GM19043 (cell line): Measurements from ENCODE around the gene GSTP1.
"Not testable (repeated sequence)": the region's sequence is repeated elsewhere in the genome, so short reads cannot be mapped to it uniquely, and the experiment has no call there.

Experiments used
- ATAC-seq: cut with Tn5 transposase; IDR thresholded peaks from one replicate; pipeline ENCODE4 v1.9.1; 2021; ENCODE audit warnings: low read depth; ENCODE audit not compliant: unreplicated experiment

The GSTP1 gene

DNA sequence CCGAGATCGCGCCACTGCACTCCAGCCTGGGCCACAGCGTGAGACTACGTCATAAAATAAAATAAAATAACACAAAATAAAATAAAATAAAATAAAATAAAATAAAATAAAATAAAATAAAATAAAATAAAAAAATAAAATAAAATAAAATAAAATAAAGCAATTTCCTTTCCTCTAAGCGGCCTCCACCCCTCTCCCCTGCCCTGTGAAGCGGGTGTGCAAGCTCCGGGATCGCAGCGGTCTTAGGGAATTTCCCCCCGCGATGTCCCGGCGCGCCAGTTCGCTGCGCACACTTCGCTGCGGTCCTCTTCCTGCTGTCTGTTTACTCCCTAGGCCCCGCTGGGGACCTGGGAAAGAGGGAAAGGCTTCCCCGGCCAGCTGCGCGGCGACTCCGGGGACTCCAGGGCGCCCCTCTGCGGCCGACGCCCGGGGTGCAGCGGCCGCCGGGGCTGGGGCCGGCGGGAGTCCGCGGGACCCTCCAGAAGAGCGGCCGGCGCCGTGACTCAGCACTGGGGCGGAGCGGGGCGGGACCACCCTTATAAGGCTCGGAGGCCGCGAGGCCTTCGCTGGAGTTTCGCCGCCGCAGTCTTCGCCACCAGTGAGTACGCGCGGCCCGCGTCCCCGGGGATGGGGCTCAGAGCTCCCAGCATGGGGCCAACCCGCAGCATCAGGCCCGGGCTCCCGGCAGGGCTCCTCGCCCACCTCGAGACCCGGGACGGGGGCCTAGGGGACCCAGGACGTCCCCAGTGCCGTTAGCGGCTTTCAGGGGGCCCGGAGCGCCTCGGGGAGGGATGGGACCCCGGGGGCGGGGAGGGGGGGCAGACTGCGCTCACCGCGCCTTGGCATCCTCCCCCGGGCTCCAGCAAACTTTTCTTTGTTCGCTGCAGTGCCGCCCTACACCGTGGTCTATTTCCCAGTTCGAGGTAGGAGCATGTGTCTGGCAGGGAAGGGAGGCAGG, at the start of gene GSTP1:
Gene GSTP1, plus strand, starts transcription at position 566 of the 958 bp plus-strand sequence. Its CDS starts 32 bp downstream, at position 598.
- peak; percentile 59 for ATAC-seq

DNA sequence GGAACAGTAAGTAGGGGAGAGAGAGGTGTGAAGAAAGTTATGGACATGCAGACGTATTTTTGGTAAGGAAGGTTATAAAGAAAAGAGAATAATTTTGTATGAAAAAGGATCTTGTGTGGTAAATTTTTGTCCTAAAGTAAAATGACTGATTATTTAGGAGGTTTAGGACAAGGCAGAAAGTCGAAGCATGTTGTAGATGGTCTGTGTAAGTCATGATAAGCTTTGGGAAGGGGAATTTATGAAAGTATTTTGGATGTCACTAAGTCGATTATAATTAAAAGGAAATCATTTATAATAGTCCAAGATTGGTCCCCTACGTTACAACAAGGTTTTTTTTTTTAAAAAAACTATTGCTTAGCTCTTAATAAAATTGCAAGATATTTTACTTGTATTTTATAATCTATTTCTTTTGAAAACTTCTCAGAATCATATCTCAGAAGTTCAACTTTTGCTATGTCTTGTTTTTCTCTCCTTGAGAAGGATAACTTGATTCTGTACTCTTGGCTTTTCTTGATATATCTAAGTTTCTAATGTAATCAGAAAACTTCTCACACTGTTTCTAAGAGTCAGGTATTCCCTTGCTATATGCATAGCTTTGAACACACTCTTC, 49.4 kb upstream of the GSTP1 start:
- no peak for ATAC-seq

DNA sequence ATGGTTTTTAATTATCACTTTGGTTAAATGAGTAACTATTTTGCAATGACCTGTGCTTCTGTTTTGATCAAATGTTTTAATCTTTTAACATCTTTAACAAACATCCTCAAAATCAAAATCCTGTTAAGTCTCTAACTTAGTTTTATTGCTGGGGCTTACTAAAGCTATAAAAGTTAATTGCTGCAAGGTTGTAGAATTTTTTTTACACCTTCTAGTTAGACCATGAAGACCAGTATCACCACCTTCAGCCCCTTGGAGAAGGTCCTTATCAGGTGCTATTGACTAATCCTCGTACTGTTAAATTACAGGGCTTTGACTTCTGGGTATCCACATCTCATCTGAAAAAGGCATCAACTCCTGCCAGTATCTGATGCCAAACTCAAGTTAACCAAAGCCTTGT, 48.1 kb upstream of the GSTP1 start:
- ATAC-seq = no peak

- ATAC-seq = no peak
These were observed 45.3 kb upstream of the GSTP1 start for GRCh38 chr11:67538306-67538705.

DNA sequence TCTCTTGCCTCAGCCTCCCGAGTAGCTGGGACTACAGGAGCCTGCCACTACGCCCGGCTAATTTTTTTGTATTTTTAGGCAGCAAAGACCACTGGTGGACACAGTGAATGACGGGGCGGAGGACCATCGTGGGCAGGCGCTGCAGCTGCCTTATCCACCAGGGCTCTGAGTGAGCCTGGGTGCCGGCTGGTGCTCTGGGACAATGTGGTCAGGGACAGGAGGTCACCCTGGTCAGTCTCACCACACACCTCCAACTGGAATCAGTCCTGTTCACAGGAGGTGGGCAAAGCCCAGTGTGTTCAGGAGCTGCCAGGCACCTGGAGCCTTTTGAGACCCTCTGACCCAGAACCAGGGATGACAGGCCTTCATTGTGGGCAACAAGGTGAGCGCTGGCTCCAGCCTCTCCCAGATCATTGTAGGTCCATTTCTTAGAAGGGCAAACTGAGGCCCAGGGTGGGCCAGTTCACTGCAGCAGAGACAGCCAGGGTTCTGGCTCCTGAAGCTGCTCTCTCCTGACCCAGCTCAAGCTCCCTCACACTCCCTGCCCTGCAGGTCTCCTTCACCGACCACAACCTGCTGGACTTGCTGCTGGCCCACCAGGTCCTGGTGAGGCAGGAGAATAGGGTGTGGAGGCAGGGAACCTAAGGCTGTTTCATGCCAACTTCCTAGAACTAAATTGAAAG, 44.6 kb upstream of the GSTP1 start:
- no peak for ATAC-seq

- no peak for ATAC-seq
These were observed 44.1 kb upstream of the GSTP1 start for GRCh38 chr11:67539550-67539949.

GRCh38 chr11:67541198-67541597, 42.4 kb upstream of the GSTP1 start:
- no peak for ATAC-seq

- no peak for ATAC-seq
These were observed 41.4 kb upstream of the GSTP1 start for GRCh38 chr11:67542169-67542568.

DNA sequence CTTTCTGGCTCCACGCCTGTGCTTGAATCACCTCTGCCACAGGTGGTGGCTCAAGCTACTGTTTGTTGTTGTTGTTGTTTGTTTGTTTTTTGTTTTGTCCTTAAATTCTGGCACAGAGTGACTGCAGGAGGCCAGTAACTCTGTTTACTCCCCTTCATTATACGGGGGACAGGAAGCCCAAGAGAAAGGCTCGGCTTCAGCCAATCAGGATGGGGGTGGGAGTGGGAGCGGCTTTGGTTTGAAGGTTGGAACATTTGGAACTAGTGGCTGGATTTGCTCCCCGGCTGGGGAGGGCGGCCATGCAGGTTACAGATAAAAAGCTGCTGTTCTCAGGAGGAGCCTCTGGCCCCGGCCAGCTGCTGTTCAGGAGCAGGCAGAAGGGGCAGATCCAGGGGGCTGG, 40.6 kb upstream of the GSTP1 start:
- ATAC-seq = no peak

DNA sequence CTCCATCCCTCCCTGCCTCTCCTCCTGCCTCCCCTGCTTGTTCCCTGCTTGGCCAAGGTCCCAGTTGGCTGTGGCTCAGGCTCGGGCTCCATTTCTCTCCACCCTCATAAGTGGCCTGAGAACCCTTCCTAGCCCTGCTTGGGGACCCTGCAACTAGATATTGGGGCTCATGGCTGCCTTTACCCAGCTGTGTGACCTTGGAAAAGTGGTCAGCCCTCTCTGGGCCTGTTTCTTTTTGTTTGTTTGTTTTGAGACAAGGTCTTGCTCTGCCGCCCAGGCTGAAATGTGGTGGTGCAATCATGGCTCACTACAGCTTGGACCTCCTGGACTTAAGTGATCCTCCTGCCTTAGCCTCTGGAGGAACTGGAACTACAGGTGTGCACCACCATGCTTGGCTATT, 40.0 kb upstream of the GSTP1 start:
- no peak for ATAC-seq

GRCh38 chr11:67544616-67545242, 38.9 kb upstream of the GSTP1 start:
- no peak for ATAC-seq

DNA sequence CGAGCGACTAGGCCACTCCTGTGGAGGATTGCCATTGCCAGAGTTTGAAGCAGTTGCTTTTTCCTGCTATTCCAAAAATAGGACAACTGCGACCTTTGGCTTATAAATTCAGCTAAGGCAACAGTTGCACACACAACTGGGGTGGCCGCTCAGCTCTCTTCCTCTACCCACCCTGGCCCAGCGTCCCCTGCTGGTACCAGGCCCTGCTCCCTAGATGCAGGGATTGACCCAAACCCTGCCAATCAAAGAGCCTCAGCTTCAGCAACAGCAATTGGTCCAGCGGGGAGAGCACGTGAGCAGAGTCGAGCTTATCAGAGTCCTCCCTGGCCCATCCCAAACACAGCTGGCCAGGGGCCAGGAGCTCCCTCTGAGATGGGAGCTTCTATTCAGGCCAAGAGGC, 38.3 kb upstream of the GSTP1 start:
- no peak for ATAC-seq

GRCh38 chr11:67548112-67548511, 35.5 kb upstream of the GSTP1 start:
- ATAC-seq = not testable (repeated sequence)

GRCh38 chr11:67548555-67549110, 35.0 kb upstream of the GSTP1 start:
- no peak for ATAC-seq

DNA sequence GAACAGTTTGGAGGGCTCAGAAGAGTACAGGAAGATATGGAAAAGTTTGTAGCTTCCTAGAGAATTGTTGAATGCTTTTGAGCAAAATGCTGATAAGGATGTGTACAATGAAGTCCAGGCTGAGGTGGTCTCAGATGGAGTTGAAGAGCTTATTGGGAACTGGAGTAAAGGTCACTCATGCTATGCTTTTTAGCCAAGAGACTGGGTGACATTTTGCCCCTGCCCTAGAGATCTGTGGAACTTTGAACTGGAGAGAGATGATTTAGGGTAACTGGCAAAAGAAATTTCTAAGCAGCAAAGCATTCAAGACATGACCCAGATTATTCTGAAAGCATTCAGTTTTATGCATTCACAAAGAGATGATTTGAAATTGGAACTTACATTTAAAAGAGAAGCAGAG, 32.5 kb upstream of the GSTP1 start:
- ATAC-seq = no peak

- ATAC-seq = not testable (repeated sequence)
These were observed 31.9 kb upstream of the GSTP1 start for GRCh38 chr11:67551697-67552096.

DNA sequence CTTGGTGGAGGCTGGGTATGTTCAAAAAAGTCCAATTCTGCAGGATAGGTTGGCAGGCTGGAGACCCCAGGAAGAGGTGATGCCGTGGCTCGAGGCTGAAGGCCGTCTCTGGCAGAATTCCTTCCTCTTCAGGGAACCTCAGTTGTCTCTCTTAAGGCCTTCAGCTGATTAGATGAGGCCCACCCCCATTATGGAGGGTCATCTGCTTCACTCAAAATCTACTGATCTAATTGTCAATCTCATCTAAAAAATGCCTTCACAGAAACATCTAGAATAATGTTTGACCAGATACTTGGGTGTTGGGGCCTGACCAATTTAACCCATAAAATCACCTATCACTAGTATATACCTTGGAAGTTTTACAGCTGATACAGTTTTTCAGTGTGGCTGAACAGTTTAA, 27.4 kb upstream of the GSTP1 start:
- ATAC-seq = no peak

- no peak for ATAC-seq
These were observed 25.4 kb upstream of the GSTP1 start for GRCh38 chr11:67558084-67558772.

DNA sequence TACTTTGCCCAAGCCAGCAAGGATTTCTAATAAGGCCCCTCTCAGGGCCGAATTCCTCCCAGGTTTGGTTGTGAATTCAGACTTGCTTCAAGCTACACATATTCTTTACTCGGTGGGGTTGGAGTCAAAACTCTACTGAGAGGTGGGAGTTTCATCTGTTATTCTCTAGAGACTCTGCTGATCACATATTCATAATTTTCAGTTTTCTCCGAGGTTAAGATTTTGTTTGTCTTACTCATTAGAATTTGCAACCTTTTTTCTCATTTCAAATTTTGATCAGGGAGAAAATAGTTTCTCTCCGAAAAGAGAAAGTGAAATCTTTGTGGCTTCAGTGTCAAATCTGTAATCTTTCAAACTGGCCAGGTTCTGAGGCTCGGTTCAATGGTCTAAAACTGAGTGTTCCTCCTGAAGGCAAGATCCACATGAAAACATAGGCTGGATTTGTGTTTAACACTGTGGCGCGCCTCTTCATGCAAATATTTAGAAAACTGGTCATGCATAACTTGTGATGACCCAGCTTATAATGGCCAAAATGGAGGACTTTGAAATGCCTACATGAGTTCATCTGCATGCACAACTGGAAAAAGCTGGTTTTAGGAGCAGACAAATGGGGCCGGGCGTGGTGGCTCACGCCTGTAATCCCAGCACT, 21.5 kb upstream of the GSTP1 start:
- ATAC-seq = peak; percentile 64
